Liver (tissue), 3 donors: ENCODE results near the gene XYLT1.

Source experiments
- HNF4A ChIP-seq, 2 donors: conservative IDR thresholded peaks; 2 replicates each; pipeline ENCODE4 v1.6.1; 2016; ENCODE audit warnings: antibody characterized with exemption in 2 of 2, mild to moderate bottlenecking in 2 of 2
- HNF4G ChIP-seq: IDR thresholded peaks from 2 replicates; pipeline ENCODE4 v1.6.1; 2016; ENCODE audit warnings: antibody characterized with exemption
- NR2F2 ChIP-seq: IDR thresholded peaks from 2 replicates; pipeline ENCODE4 v1.6.1; 2016; ENCODE audit warnings: antibody characterized with exemption
- SP1 ChIP-seq: IDR thresholded peaks from 2 replicates; pipeline ENCODE4 v1.6.1; 2018; ENCODE audit warnings: antibody characterized with exemption, mild to moderate bottlenecking
- TAF1 ChIP-seq: conservative IDR thresholded peaks from 2 replicates; pipeline ENCODE4 v1.6.1; 2016; ENCODE audit warnings: antibody characterized with exemption, mild to moderate bottlenecking
- YY1 ChIP-seq: IDR thresholded peaks from 2 replicates; pipeline ENCODE4 v1.6.1; 2016; ENCODE audit warnings: antibody characterized with exemption, mild to moderate bottlenecking
- TF ChIP-seq, protein P1 (sequence below): fragments of 150-350 bp; IDR thresholded peaks from 2 replicates; pipeline ENCODE4 v1.5.1; 2017; ENCODE audit warnings: improper control_type of control experiment, low read depth, low read length; ENCODE audit not compliant: missing input control
- TF ChIP-seq, protein P2 (sequence below): IDR thresholded peaks from 2 replicates; pipeline ENCODE4 v1.6.1; 2016; ENCODE audit warnings: antibody characterized with exemption, mild to moderate bottlenecking
- TF ChIP-seq, protein P3 (sequence below): IDR thresholded peaks from 2 replicates; pipeline ENCODE4 v1.6.1; 2016; ENCODE audit warnings: antibody characterized with exemption
- TF ChIP-seq, protein P4 (sequence below): IDR thresholded peaks from 2 replicates; pipeline ENCODE4 v1.6.1; 2016; ENCODE audit warnings: antibody characterized with exemption
- donor health status: healthy.
- donor health status: healthy.

DNA sequence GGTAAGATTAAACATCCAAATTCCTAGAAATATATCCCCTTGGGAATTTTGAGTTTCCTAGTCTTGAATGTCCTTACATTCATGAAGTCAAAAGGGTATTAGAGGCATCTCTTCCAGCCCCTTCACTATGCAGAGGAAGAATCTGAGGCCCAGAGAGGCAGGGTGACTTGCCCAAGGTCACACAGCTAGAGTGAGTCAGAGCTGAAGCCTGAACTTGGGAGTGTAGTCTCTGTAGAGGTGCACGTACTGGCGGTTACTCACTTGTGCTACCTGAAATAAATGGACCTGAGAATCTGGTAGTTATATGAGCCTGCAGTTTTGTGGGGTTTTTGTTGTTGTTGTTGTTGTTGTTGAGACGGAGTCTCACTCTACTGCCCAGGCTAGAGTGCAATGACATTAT is 164.0 kb downstream of the XYLT1 start:
- TF ChIP-seq, protein P1, sequence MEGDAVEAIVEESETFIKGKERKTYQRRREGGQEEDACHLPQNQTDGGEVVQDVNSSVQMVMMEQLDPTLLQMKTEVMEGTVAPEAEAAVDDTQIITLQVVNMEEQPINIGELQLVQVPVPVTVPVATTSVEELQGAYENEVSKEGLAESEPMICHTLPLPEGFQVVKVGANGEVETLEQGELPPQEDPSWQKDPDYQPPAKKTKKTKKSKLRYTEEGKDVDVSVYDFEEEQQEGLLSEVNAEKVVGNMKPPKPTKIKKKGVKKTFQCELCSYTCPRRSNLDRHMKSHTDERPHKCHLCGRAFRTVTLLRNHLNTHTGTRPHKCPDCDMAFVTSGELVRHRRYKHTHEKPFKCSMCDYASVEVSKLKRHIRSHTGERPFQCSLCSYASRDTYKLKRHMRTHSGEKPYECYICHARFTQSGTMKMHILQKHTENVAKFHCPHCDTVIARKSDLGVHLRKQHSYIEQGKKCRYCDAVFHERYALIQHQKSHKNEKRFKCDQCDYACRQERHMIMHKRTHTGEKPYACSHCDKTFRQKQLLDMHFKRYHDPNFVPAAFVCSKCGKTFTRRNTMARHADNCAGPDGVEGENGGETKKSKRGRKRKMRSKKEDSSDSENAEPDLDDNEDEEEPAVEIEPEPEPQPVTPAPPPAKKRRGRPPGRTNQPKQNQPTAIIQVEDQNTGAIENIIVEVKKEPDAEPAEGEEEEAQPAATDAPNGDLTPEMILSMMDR = no peak
- TF ChIP-seq, protein P2, sequence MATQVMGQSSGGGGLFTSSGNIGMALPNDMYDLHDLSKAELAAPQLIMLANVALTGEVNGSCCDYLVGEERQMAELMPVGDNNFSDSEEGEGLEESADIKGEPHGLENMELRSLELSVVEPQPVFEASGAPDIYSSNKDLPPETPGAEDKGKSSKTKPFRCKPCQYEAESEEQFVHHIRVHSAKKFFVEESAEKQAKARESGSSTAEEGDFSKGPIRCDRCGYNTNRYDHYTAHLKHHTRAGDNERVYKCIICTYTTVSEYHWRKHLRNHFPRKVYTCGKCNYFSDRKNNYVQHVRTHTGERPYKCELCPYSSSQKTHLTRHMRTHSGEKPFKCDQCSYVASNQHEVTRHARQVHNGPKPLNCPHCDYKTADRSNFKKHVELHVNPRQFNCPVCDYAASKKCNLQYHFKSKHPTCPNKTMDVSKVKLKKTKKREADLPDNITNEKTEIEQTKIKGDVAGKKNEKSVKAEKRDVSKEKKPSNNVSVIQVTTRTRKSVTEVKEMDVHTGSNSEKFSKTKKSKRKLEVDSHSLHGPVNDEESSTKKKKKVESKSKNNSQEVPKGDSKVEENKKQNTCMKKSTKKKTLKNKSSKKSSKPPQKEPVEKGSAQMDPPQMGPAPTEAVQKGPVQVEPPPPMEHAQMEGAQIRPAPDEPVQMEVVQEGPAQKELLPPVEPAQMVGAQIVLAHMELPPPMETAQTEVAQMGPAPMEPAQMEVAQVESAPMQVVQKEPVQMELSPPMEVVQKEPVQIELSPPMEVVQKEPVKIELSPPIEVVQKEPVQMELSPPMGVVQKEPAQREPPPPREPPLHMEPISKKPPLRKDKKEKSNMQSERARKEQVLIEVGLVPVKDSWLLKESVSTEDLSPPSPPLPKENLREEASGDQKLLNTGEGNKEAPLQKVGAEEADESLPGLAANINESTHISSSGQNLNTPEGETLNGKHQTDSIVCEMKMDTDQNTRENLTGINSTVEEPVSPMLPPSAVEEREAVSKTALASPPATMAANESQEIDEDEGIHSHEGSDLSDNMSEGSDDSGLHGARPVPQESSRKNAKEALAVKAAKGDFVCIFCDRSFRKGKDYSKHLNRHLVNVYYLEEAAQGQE = no peak
- TF ChIP-seq NR2F2 = no peak
- no peak for TF ChIP-seq HNF4G
- TF ChIP-seq, protein P3, sequence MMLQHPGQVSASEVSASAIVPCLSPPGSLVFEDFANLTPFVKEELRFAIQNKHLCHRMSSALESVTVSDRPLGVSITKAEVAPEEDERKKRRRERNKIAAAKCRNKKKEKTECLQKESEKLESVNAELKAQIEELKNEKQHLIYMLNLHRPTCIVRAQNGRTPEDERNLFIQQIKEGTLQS = no peak
- TF ChIP-seq YY1 = no peak
- TF ChIP-seq SP1 = no peak
- TF ChIP-seq, protein P4, sequence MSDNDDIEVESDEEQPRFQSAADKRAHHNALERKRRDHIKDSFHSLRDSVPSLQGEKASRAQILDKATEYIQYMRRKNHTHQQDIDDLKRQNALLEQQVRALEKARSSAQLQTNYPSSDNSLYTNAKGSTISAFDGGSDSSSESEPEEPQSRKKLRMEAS = no peak
- no peak for TF ChIP-seq TAF1
- TF ChIP-seq HNF4A (conservative IDR thresholded peaks at IDR 0.05) = no peak
